Neural crest cell (in vitro differentiated cells): ENCODE measurements around the gene PRKCA. TPM values are rescaled to one million over a fixed set of nuclear protein-coding genes. Genes with fewer than 3 reads are reported as not detected.

Source experiments
- DNase-seq: peaks from one replicate; pipeline ENCODE4 v3.0.0; 2021; ENCODE audit warnings: low read depth, mixed read lengths, low spot score
- H3K27ac Mint-ChIP-seq: one replicate; pipeline ENCODE4 v1.8.0; 2021; ENCODE audit warnings: mild to moderate bottlenecking, mixed read lengths; ENCODE audit not compliant: unreplicated experiment
- H3K27me3 Mint-ChIP-seq: 2 replicates; pipeline ENCODE4 v1.8.0; 2021; ENCODE audit warnings: low read depth, mild to moderate bottlenecking, mixed read lengths
- H3K36me3 Mint-ChIP-seq: 2 replicates; pipeline ENCODE4 v1.8.0; 2021; ENCODE audit warnings: low read depth, mild to moderate bottlenecking, mixed read lengths
- H3K4me1 Mint-ChIP-seq: 2 replicates; pipeline ENCODE4 v1.8.0; 2021; ENCODE audit warnings: mixed read lengths
- H3K4me3 Mint-ChIP-seq: one replicate; pipeline ENCODE4 v1.8.0; 2021; ENCODE audit warnings: mild to moderate bottlenecking, mixed read lengths
- H3K9me3 Mint-ChIP-seq: 2 replicates; pipeline ENCODE4 v1.8.0; 2021; ENCODE audit warnings: mixed read lengths
- CTCF ChIP-seq: fragments of 200-600 bp; sonication (generic); conservative IDR thresholded peaks from 2 replicates; pipeline ENCODE4 v1.5.0; 2021; ENCODE audit warnings: antibody characterized with exemption, mild to moderate bottlenecking
- total RNA-seq: library from RNA; stranded (reverse); gene quantifications from 2 replicates; pipeline ENCODE4 v1.2.1, GENCODE V29; 2021

PRKCA gene
- total RNA-seq, 1 donor from 2014 or later, result 22.7 TPM

GRCh38 chr17:66446419-66446818 is 144.0 kb downstream of the PRKCA start:
- no peak for DNase-seq
- H3K9me3 Mint-ChIP-seq, result no peaks in the 10 kb centered on the region
- H3K4me3 Mint-ChIP-seq, result no peak overlapping the region
- H3K27ac Mint-ChIP-seq, result no peak overlapping the region
- no peaks in the 10 kb centered on the region for H3K27me3 Mint-ChIP-seq
- TF ChIP-seq CTCF, result no peak
- no peaks in the 10 kb centered on the region for H3K36me3 Mint-ChIP-seq
- peaks cover 9% of the 10 kb centered on the region for H3K4me1 Mint-ChIP-seq

GRCh38 chr17:66447159-66447558 is 144.7 kb downstream of the PRKCA start:
- TF ChIP-seq CTCF, result no peak
- Mint-ChIP-seq H3K9me3 (no peaks in the 10 kb centered on the region), H3K4me1 (peaks cover 9% of the 10 kb centered on the region), H3K27me3 (no peaks in the 10 kb centered on the region), H3K27ac (no peak overlapping the region), H3K4me3 (no peak overlapping the region), H3K36me3 (no peaks in the 10 kb centered on the region)
- no peak for DNase-seq

- no peak for TF ChIP-seq CTCF
- peaks cover 9% of the 10 kb centered on the region for H3K4me1 Mint-ChIP-seq
- no peaks in the 10 kb centered on the region for H3K27me3 Mint-ChIP-seq
- H3K36me3 Mint-ChIP-seq, result no peaks in the 10 kb centered on the region
- H3K9me3 Mint-ChIP-seq, result no peaks in the 10 kb centered on the region
- no peak overlapping the region for H3K4me3 Mint-ChIP-seq
- DNase-seq, result no peak
- H3K27ac Mint-ChIP-seq, result no peak overlapping the region
These were observed 145.7 kb downstream of the PRKCA start for GRCh38 chr17:66448026-66448639.

GRCh38 chr17:66449418-66449977 is 147.1 kb downstream of the PRKCA start:
- H3K4me3 Mint-ChIP-seq, result no peak overlapping the region

GRCh38 chr17:66450008-66450851 is 147.8 kb downstream of the PRKCA start:
- peaks cover 9% of the 10 kb centered on the region for H3K4me1 Mint-ChIP-seq
- H3K9me3 Mint-ChIP-seq, result no peaks in the 10 kb centered on the region
- no peak overlapping the region for H3K4me3 Mint-ChIP-seq
- no peaks in the 10 kb centered on the region for H3K36me3 Mint-ChIP-seq
- peak overlapping the region; percentile 28 for H3K27ac Mint-ChIP-seq
- no peak for DNase-seq
- H3K27me3 Mint-ChIP-seq, result no peaks in the 10 kb centered on the region
- TF ChIP-seq CTCF, result no peak

More at GRCh38 chr17:66449418-66449977, 147.1 kb downstream of the PRKCA start:
- Mint-ChIP-seq H3K4me1 (peaks cover 9% of the 10 kb centered on the region), H3K27me3 (no peaks in the 10 kb centered on the region), H3K36me3 (no peaks in the 10 kb centered on the region), H3K9me3 (no peaks in the 10 kb centered on the region), H3K27ac (no peak overlapping the region)
- no peak for TF ChIP-seq CTCF
- no peak for DNase-seq
